Camera-type eye (tissue), 1 donor: Measurements from ENCODE around the gene TMEM72. TPM values are rescaled to one million over a fixed set of nuclear protein-coding genes. Genes with fewer than 3 reads are reported as not detected.

Experiments used
- total RNA-seq: library from RNA; depleted of rRNA; stranded (reverse); fragments of >200 nt; gene quantifications from one replicate; pipeline ENCODE4 v1.2.3, GENCODE V29; 2014

Gene TMEM72
- total RNA-seq, result 3.5 TPM

GRCh38 chr10:44911081-44911540 is at the start of gene TMEM72:
Gene TMEM72 (plus strand): TSS chr10:44911337. CDS start chr10:44911513, 176 bp downstream.

GRCh38 chr10:44959247-44960087 is 48.3 kb downstream of the TMEM72 start, which contains the start of gene RASSF4:
Gene RASSF4 (plus strand): TSS chr10:44959802. CDS start chr10:44970203, 10,401 bp downstream.

GRCh38 chr10:44978570-44979280 is 67.6 kb downstream of the TMEM72 start, which contains the start of gene DEPP1:
Gene DEPP1 (minus strand): TSS chr10:44978809. CDS start chr10:44978030, 779 bp downstream.

Other genes with a start within 250 kb of the TMEM72 start
- 48.5 TPM for gene RASSF4, start 48.5 kb downstream of the TMEM72 start, total RNA-seq
- 40.9 TPM for gene DEPP1, start 67.5 kb downstream of the TMEM72 start, total RNA-seq
- gene ZNF22, start 89.6 kb downstream of the TMEM72 start, total RNA-seq, result 56.4 TPM